Measurements from ENCODE around the gene FKBP4.

FKBP4 gene

GRCh38 chr12:2813214-2814185 lies 18.7 kb downstream of the FKBP4 start:
- FAIRE-seq, result no peak

DNA sequence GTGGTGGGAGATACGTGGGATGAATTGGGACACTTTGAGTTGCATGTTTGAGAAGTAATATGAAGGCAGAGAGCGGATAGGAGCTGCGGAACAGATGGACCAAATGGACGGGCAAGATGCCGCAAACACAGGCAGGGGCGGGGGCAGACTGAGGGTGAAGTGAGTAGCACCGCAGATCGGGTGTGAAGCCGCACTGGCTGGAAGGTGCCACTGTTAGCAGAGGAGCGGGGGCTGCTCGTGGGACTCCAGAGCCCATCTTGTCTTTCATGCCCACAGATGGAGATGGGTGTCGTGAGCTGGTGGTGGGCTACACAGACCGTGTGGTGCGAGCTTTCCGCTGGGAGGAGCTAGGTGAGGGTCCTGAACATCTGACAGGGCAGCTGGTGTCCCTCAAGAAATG lies 25.0 kb downstream of the FKBP4 start:
- no peak for FAIRE-seq

DNA sequence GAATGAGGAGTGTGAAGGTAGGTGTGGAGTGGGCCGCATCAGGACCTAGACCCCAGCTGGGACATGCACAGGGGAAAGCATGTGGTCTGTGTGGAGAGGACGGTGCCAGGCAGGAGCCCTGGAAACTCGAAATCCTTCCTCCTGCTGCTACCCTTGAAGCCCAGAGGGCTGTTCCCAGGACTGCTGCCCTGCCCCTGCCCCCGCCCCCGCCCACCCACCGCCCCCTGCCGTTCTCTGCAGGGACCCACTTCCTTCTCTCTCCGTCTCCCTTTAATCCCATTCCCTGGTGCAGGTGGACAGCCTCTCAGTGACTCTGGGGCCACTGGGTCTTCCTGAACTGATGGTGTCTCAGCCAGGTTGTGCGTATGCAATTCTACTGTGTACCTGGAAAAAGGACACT lies 25.7 kb downstream of the FKBP4 start:
- no peak for FAIRE-seq

DNA sequence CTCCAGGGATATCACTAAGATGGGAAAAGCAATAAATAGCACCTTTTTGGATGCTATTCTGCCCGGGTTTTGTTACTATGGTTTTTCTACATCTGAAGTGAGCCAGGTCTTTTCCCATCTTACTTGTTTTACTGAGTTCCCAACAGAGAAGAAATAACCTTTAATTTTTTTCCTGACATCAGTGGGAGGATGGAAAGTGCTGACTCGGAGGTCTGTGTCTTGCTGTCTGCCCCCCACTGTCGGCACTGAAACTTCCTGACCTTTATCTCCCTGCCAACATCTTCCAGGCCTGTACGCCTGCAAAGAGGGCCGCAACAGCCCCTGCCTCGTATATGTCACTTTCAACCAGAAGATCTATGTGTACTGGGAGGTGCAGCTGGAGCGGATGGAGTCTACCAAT lies 28.7 kb downstream of the FKBP4 start:
- FAIRE-seq, result no peak

DNA sequence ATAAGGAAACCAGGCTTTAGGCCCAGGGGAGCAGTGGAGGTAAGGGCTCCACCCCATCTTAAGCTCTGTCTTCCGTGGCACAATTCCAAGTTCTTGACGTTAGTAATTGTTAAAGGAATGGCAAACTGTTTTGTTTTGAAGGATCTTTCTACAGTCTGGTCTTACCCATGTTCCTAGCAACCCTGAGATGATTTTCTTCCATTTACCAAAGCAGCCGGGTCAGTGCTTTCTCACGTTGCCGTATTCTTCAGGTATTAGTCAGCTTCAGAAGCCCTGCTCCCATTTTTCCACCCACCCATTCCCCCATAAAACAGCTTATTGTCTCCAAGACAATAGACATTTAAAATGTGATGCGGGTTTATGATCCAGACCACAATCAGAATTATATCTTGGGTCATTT lies 29.8 kb downstream of the FKBP4 start:
- no peak for FAIRE-seq

GRCh38 chr12:2825132-2825531 lies 30.4 kb downstream of the FKBP4 start:
- no peak for FAIRE-seq

DNA sequence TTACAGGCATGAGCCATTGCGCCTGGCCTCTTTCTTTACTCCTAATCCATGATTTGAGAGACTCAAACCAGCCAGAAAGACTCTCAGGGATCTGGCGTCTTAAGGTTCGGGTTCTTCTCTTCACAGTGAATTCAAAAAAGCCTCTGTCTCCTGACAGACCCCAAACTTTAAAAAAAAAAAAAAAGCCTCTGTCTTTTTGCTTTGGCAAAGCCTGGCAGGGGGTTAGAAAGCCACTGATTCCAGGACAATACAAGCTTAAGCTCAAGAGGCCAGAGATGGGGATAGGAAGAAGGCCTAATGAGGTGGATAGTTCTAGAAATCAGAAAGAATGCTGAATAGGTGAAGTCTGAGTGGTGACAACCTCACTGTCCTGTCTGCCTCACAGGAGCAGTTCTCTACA lies 31.3 kb downstream of the FKBP4 start:
- FAIRE-seq, result no peak

- no peak for FAIRE-seq
These were observed 32.1 kb downstream of the FKBP4 start for GRCh38 chr12:2826721-2827515.

- no peak for FAIRE-seq
These were observed 34.5 kb downstream of the FKBP4 start for GRCh38 chr12:2829275-2829674.

GRCh38 chr12:2832550-2833127 lies 37.9 kb downstream of the FKBP4 start:
- FAIRE-seq, result no peak

DNA sequence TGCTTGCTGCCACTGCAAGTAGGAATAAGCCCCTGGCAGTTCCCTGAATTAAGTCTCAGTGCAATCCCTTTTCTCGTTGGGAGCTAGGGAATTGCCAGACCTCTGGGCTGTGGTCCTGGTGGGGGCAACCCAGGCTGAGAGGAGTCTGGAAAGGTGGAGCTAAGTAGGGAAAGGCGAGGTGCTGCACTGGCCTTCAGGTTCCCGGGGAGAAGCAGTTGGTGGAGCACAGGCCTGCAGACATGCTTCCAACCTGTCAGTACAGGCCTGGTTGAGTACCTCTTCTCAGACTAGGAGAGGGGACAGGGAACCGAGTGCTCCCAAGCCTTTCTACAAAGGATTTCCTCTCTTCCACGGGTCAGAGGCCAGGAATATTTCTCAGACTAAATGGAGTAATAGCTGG lies 38.6 kb downstream of the FKBP4 start:
- FAIRE-seq, result no peak

DNA sequence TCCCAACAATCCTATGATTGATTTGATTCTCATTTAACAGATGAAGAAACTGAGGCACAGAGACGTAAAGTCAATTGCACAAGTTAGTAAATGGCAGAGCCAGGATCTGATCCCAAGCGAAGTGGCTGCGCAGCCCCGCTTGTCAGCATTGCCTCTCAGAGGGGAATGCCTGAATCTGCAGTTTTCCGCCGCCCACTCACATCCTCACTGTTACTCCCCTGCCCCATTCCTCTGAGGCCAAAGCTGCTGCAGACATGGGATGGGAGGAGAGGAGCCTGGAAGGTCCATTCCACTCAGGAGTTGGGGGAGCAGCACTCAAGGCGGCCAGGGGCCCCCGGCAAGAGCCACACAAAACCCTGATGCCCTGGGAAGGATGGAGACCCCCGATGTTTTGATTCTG lies 39.0 kb downstream of the FKBP4 start:
- no peak for FAIRE-seq

DNA sequence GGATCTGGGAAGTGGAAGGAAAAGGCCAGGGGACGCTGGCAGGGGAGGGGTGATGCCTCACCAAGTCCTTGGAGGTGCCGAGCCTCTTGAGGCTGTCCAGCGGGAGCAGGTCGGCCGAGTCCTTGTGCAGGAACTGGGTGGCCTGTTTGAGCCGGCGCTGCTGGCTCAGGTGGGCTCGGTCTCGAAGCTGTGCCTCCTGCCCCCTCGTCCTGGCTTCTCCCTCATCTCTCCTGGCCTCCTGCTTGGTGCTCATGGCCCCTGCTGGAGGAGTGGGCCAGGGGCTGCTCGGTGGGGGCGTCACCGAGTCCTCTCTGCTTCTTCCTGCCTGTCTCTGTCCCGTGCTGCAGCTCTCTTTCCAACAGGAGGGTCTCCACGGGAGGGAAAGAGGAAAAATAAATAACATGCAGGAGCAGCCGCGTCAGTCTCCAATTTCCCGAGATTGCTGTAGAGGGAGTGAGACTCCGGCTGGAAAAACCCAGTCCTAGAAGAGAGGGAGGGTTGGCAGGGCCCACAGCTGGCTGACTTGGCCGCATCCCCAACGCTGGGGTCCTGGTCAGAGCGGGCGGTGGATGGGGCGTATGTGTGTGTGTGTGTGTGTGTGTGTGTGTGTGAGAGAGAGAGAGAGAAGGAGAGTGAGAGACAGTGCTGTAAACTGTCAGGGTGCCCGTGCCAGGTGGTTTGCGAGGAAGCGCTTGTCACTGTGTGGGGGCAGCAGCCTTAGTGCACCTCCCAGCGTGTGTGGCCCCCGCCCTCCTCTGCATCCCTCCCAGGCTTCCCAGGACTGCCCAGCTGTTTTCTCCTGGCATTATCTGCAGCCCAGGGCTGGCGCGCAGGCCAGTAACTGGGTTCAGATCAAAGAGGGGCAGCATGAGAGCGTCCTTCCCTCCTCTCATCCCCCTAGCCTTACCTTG lies 40.1 kb downstream of the FKBP4 start, which contains the start of gene NRIP2:
TSS of gene NRIP2 (minus strand) at position 455 of the 911 bp plus-strand sequence. CDS start at position 403, 52 bp downstream.
- no peak for FAIRE-seq

DNA sequence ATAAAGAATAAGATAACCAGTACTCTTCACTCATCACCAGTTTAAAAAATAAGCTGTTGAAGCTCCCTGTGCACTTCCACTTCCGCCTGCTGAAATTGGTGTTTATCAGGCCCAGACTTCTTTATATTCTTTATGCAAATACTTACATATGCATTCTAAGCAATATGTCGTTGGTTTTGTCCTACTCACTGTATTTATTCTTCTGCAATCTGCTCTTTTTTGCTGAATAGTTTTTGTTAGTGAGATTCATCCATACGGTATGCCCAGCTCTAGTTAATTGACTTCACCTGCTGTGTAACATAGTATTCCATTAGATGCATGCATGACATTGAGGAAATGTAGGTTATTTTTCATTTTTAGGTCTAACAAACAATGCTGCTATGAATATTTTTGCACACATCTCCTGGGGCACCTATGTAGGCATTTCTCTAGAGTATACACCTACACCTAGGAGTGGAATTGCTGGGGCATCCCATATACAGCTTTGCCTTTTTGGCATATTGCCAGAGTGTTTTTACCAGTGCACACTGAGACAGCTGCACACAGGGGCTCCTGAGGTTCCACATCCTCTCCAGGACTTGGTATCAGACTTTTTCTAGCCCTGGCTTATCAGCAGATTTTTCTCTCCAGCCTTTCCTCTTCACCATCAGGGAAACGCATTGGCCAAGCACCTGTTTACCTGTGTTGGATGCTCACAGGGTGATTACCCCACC lies 41.1 kb downstream of the FKBP4 start:
- no peak for FAIRE-seq

- no peak for FAIRE-seq
These were observed 41.8 kb downstream of the FKBP4 start for GRCh38 chr12:2836574-2836973.

- FAIRE-seq, result no peak
These were observed 46.4 kb downstream of the FKBP4 start for GRCh38 chr12:2841056-2841650.

- no peak for FAIRE-seq
These were observed 48.2 kb downstream of the FKBP4 start for GRCh38 chr12:2842948-2843347.

DNA sequence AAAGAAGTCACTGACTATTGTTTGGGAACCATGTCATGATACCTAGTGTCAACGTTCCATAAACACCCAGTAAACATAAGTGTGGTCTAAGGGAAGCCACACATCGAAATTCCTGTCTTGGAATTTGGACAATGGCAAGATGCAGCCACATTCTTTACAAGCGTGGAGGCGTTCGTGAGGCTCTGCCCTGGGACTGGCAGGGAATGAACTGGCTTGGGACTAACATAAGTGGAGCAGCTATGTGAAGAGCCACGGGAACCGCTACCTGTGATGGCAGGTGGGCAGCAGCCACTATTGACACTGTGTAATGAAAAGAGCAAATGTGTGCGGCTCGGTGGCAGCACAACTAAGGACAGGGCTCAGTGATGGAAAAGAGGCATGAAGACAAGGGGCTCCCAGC lies 50.0 kb downstream of the FKBP4 start:
- no peak for FAIRE-seq

GRCh38 chr12:2845280-2845679 lies 50.5 kb downstream of the FKBP4 start:
- FAIRE-seq, result no peak

GRCh38 chr12:2851931-2852330 lies 57.2 kb downstream of the FKBP4 start:
- no peak for FAIRE-seq

- FAIRE-seq, result no peak
These were observed 58.9 kb downstream of the FKBP4 start for GRCh38 chr12:2853626-2854025.
